Measurements from ENCODE around the gene ABHD3.

- no peak for TF ChIP-seq EZH2phosphoT487 (IDR thresholded peaks at IDR 0.05; ENCODE audit: borderline replicate concordance, low read depth, low read length)
- TF ChIP-seq CTCF (conservative IDR thresholded peaks at IDR 0.05; ENCODE audit: low read length): no peak; the same call in 1 of the 2 replicates
These were observed 36.7 kb upstream of the ABHD3 start for GRCh38 chr18:21741312-21741561.
